HL-60 (cell line): ENCODE data around the gene CACNA1E.

Experiments used
- DNase-seq, 2 experiments: peaks; one replicate each; pipeline ENCODE4 v3.0.0-alpha.2; 2010 to 2020; ENCODE audit warnings: low read depth in 1 of 2, low spot score in 1 of 2
- H3K27ac ChIP-seq: fragments of 250-450 bp; sonication (Bioruptor Pico); replicated peaks from 2 replicates; pipeline ENCODE4 v1.5.1; 2020; ENCODE audit warnings: mild to moderate bottlenecking, moderate library complexity
- H3K27me3 ChIP-seq: fragments of 250-450 bp; sonication (Bioruptor Pico); 2 replicates; pipeline ENCODE4 v1.5.1; 2021; ENCODE audit warnings: mild to moderate bottlenecking, moderate library complexity; ENCODE audit not compliant: insufficient read depth, poor library complexity, severe bottlenecking
- H3K4me3 ChIP-seq: replicated peaks from 2 replicates; pipeline ENCODE4 v1.5.1; 2011; ENCODE audit warnings: mild to moderate bottlenecking, control low read depth, low read length; ENCODE audit not compliant: insufficient read depth
- GABPA ChIP-seq: IDR thresholded peaks from 2 replicates; pipeline ENCODE4 v1.6.1; 2012; ENCODE audit warnings: low read depth
- POLR2AphosphoS5 ChIP-seq: IDR thresholded peaks from 2 replicates; pipeline ENCODE4 v1.6.1; 2012; ENCODE audit warnings: low read depth
- SPI1 ChIP-seq: IDR thresholded peaks from 2 replicates; pipeline ENCODE4 v1.6.1; 2012; ENCODE audit warnings: low read depth, mild to moderate bottlenecking, borderline replicate concordance
- TF ChIP-seq, protein P1 (sequence below): IDR thresholded peaks from one replicate; pipeline ENCODE4 v1.5.1; 2011; ENCODE audit warnings: low read length, control low read depth, inconsistent platforms; ENCODE audit not compliant: insufficient read depth
- TF ChIP-seq, protein P2 (sequence below): IDR thresholded peaks from 2 replicates; pipeline ENCODE4 v1.6.1; 2012; ENCODE audit warnings: low read depth; ENCODE audit not compliant: insufficient replicate concordance

The CACNA1E gene

DNA sequence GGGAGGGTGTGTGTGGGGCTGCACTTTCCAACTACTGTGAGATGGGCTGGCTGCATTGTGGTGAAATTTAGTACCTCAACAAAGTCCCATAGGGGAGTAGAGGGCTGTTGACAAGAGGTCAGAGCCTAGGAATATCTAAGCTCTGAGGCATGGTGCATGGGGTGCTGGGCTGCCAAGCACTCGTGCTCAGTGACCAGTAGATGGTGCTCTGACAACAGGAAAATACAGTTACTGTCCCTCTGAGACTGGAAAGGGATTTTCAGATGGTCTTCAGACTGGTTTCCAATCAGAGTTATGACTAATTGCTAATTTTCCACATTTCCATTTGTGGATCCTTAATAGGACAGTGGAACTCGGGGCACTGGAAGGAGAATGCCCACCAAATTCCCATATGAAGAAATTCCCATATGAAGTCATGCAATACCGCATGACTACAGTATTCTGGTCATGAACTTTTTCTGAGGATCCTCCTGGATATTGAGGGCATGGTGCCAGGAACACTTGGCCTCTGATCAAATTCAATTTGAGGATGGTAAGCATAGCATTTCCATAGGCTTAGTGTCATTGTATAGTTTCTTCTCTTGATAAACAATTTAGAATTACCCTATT lies 4.1 kb upstream of the CACNA1E start:
- no peak overlapping the region for H3K4me3 ChIP-seq
- DNase-seq: peak; percentile 45 to 51
- no peak overlapping the region for H3K27ac ChIP-seq
- peaks cover 17% of the 10 kb centered on the region for H3K27me3 ChIP-seq
- TF ChIP-seq, protein P1, sequence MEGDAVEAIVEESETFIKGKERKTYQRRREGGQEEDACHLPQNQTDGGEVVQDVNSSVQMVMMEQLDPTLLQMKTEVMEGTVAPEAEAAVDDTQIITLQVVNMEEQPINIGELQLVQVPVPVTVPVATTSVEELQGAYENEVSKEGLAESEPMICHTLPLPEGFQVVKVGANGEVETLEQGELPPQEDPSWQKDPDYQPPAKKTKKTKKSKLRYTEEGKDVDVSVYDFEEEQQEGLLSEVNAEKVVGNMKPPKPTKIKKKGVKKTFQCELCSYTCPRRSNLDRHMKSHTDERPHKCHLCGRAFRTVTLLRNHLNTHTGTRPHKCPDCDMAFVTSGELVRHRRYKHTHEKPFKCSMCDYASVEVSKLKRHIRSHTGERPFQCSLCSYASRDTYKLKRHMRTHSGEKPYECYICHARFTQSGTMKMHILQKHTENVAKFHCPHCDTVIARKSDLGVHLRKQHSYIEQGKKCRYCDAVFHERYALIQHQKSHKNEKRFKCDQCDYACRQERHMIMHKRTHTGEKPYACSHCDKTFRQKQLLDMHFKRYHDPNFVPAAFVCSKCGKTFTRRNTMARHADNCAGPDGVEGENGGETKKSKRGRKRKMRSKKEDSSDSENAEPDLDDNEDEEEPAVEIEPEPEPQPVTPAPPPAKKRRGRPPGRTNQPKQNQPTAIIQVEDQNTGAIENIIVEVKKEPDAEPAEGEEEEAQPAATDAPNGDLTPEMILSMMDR: peak; percentile 89
- no peak for TF ChIP-seq GABPA

DNA sequence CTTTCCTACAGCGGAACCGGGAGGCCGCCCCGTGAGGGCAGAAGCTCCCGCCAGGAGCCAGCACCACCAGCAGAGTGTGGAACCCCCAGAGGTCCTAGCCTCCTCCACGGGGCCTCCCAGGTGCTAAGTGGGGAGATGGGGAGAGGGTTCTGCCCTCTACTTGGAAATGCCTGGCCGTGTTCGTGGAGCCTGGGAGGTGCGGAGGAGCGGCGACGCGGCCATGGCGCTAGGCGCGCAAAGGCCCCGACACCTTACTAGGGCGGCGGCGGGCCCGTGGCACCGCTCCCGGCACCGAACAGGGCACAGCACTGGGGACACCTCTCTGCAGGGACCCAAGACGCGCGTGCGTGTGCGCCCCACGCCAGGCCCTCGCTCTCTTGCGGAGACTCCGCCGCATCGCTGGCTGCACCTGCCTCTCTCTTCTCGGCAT lies 1.3 kb upstream of the CACNA1E start:
- Histone ChIP-seq H3K4me3 (no peak overlapping the region), H3K27me3 (peaks cover 22% of the 10 kb centered on the region), H3K27ac (no peak overlapping the region)
- no peak for DNase-seq
- TF ChIP-seq, protein P2, sequence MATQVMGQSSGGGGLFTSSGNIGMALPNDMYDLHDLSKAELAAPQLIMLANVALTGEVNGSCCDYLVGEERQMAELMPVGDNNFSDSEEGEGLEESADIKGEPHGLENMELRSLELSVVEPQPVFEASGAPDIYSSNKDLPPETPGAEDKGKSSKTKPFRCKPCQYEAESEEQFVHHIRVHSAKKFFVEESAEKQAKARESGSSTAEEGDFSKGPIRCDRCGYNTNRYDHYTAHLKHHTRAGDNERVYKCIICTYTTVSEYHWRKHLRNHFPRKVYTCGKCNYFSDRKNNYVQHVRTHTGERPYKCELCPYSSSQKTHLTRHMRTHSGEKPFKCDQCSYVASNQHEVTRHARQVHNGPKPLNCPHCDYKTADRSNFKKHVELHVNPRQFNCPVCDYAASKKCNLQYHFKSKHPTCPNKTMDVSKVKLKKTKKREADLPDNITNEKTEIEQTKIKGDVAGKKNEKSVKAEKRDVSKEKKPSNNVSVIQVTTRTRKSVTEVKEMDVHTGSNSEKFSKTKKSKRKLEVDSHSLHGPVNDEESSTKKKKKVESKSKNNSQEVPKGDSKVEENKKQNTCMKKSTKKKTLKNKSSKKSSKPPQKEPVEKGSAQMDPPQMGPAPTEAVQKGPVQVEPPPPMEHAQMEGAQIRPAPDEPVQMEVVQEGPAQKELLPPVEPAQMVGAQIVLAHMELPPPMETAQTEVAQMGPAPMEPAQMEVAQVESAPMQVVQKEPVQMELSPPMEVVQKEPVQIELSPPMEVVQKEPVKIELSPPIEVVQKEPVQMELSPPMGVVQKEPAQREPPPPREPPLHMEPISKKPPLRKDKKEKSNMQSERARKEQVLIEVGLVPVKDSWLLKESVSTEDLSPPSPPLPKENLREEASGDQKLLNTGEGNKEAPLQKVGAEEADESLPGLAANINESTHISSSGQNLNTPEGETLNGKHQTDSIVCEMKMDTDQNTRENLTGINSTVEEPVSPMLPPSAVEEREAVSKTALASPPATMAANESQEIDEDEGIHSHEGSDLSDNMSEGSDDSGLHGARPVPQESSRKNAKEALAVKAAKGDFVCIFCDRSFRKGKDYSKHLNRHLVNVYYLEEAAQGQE: no peak
- TF ChIP-seq GABPA (no peak), SPI1 (no peak), POLR2AphosphoS5 (no peak)
- TF ChIP-seq, protein P1: no peak

DNA sequence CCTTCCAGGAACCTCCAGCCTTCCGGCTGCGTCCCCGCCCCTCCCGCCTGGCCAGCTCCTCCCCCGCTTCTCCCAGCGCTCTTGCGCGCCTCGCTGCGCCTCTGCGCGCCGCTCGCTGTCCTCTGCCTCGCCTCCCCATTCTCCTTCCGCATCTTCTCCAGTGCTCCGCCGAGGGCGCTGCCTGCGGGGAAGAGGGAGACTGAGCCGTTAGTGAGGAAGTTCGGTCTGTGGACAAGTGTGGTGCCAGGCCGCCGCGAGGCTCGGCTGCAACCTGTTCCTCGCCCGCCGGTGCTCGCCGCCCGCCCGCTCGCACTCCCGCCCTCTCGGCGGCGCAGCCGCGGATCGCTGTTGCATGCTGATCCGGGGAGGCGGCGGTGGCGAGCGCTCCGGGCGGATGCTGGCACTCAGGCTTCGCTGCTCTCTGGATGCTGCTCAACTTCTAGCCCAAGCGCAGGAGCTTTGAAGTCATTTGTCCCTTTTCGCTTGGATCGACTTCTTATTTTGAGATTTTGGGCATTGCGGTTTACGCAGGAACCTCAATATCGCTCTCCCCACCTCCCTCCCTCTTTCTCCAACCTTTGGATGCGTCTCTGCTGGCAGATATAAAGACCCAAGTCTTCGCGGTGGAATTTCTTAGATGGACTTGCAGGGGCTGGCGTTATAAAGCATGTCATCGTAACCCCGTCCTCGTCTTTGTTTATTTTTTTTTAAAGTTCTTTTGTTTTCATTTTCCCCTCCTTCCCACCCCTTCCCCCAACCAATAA lies 614 bp upstream of the CACNA1E start:
- H3K27me3 ChIP-seq: peaks cover 22% of the 10 kb centered on the region
- no peak overlapping the region for H3K4me3 ChIP-seq
- no peak overlapping the region for H3K27ac ChIP-seq
- TF ChIP-seq, protein P1: no peak
- TF ChIP-seq SPI1: peak; percentile 47; the same call in 1 of the 2 replicates
- no peak for TF ChIP-seq GABPA
- peak; percentile 16 to 64 for DNase-seq

DNA sequence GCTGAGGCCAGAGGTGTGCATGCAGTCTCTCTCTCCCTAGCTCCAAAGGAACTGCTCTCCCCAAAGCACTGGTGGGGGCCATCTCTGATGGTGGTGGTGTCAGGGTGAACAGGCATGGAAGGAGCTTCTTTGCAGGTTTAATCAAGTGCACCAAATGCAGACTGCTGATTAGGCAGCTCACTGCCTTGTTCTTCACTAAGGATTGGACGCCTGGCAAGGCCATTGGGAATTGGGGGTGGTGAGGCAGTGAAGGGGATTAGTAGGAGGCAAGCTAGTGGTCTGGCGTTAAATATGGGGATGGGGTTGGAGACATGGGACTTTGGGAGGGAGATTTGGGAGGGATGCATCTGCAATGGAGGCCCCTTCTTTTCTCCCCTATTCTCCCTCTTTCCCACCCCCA lies 1.5 kb downstream of the CACNA1E start:
- Histone ChIP-seq H3K27ac (no peak overlapping the region), H3K4me3 (no peak overlapping the region), H3K27me3 (peaks cover 22% of the 10 kb centered on the region)
- no peak for DNase-seq
- TF ChIP-seq, protein P1: no peak
- TF ChIP-seq POLR2AphosphoS5: no peak
